ENCODE results near the gene LRRIQ1. TPM values are rescaled to one million over a fixed set of nuclear protein-coding genes. Genes with fewer than 3 reads are reported as not detected.

LRRIQ1 gene
- total RNA-seq, 1 donor from 2014 or later: 25.5 TPM

DNA sequence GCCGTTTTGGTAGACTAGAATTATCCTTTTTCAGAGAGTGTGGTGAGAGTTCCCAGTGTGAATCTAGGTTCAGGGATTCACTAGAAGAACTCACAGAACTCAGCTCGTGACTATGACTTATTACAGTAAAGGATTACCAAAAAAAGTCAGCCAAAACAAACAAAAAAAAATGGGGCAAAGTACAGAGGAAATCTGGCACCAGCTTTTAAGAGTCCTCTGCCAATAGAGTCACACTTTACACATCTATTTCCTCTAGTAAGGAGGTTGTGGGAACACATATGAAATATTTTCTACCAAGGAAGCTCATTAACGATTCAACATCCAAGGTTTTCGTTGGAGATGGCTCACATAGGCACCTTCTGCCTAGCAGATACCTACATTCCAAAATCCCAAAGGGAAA lies 28.3 kb upstream of the LRRIQ1 start:
- Histone ChIP-seq H3K4me3 (no peak overlapping the region), H3F3A (ENCODE audit: low read depth) (no peaks in the 10 kb centered on the region), H3K4me1 (no peaks in the 10 kb centered on the region), H2AFZ (replicated peaks) (no peak overlapping the region), H3K9me3 (ENCODE audit: low read depth) (no peaks in the 10 kb centered on the region), H3K4me2 (no peak overlapping the region), H3K36me3 (no peaks in the 10 kb centered on the region), H3K27me3 (no peaks in the 10 kb centered on the region), H4K20me1 (ENCODE audit: low read depth) (no peaks in the 10 kb centered on the region), H3K79me2 (ENCODE audit: low read depth) (no peaks in the 10 kb centered on the region), H3K9ac (no peak overlapping the region), H3K27ac (no peak overlapping the region)
- DNase-seq (ENCODE audit: low spot score): no peak
- Mint-ChIP-seq H3K27ac (no peak overlapping the region), H3K27me3 (ENCODE audit: insufficient read depth, low read depth) (peaks cover 2% of the 10 kb centered on the region), H3K36me3 (no peaks in the 10 kb centered on the region), H3K9me3 (peaks cover 3% of the 10 kb centered on the region), H3K4me3 (no peak overlapping the region), H3K4me1 (peaks cover 6% of the 10 kb centered on the region)
- TF ChIP-seq EZH2 (IDR thresholded peaks at IDR 0.05) (no peak), EZH2phosphoT487 (IDR thresholded peaks at IDR 0.05) (no peak)
- TF ChIP-seq, protein P1, sequence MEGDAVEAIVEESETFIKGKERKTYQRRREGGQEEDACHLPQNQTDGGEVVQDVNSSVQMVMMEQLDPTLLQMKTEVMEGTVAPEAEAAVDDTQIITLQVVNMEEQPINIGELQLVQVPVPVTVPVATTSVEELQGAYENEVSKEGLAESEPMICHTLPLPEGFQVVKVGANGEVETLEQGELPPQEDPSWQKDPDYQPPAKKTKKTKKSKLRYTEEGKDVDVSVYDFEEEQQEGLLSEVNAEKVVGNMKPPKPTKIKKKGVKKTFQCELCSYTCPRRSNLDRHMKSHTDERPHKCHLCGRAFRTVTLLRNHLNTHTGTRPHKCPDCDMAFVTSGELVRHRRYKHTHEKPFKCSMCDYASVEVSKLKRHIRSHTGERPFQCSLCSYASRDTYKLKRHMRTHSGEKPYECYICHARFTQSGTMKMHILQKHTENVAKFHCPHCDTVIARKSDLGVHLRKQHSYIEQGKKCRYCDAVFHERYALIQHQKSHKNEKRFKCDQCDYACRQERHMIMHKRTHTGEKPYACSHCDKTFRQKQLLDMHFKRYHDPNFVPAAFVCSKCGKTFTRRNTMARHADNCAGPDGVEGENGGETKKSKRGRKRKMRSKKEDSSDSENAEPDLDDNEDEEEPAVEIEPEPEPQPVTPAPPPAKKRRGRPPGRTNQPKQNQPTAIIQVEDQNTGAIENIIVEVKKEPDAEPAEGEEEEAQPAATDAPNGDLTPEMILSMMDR (IDR thresholded peaks at IDR 0.05): no peak

DNA sequence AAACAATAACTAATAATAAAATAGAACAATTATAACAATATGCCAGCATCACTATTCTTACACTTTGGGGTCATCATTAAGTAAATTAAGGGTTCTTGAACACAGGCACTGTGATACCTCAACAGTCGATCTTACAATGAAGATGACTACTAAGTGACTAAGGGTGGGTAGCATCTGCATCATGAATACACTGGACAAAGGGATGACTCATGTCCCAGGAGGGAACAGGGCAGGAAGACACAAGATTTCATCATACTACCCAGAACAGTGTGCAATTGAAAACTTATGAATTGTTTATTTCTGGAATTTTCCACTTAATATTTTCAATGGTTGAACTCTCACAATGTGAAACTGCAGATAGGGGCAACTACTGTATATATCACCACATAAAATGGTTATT lies 19.7 kb upstream of the LRRIQ1 start:
- no peak overlapping the region for H3K9ac ChIP-seq
- peaks cover 3% of the 10 kb centered on the region for H3K4me1 Mint-ChIP-seq
- H3K79me2 ChIP-seq (ENCODE audit: low read depth): no peaks in the 10 kb centered on the region
- H3K4me3 ChIP-seq: no peak overlapping the region
- H3K36me3 Mint-ChIP-seq: no peaks in the 10 kb centered on the region
- no peak for DNase-seq (ENCODE audit: low spot score)
- H3K4me2 ChIP-seq: no peak overlapping the region
- no peaks in the 10 kb centered on the region for H3K27me3 ChIP-seq
- no peaks in the 10 kb centered on the region for H4K20me1 ChIP-seq (ENCODE audit: low read depth)
- TF ChIP-seq, protein P1 (IDR thresholded peaks at IDR 0.05): no peak
- TF ChIP-seq EZH2 (IDR thresholded peaks at IDR 0.05) (no peak), EZH2phosphoT487 (IDR thresholded peaks at IDR 0.05) (no peak)
- H3K4me1 ChIP-seq: peaks cover 1% of the 10 kb centered on the region
- no peaks in the 10 kb centered on the region for H3K9me3 Mint-ChIP-seq
- H3F3A ChIP-seq (ENCODE audit: low read depth): no peaks in the 10 kb centered on the region
- no peak overlapping the region for H2AFZ ChIP-seq (replicated peaks)
- no peak overlapping the region for H3K4me3 Mint-ChIP-seq
- no peak overlapping the region for H3K27ac ChIP-seq
- no peak overlapping the region for H3K27ac Mint-ChIP-seq
- H3K36me3 ChIP-seq: no peaks in the 10 kb centered on the region
- H3K9me3 ChIP-seq (ENCODE audit: low read depth): no peaks in the 10 kb centered on the region
- peaks cover 2% of the 10 kb centered on the region for H3K27me3 Mint-ChIP-seq (ENCODE audit: insufficient read depth, low read depth)

GRCh38 chr12:85017133-85017532 lies 19.0 kb upstream of the LRRIQ1 start:
- Histone ChIP-seq H3K4me1 (peaks cover 9% of the 10 kb centered on the region), H3F3A (ENCODE audit: low read depth) (no peaks in the 10 kb centered on the region), H3K36me3 (no peaks in the 10 kb centered on the region), H3K27me3 (no peaks in the 10 kb centered on the region), H3K4me2 (no peak overlapping the region), H3K9ac (no peak overlapping the region), H2AFZ (replicated peaks) (no peak overlapping the region), H3K79me2 (ENCODE audit: low read depth) (no peaks in the 10 kb centered on the region), H3K27ac (no peak overlapping the region), H4K20me1 (ENCODE audit: low read depth) (no peaks in the 10 kb centered on the region), H3K9me3 (ENCODE audit: low read depth) (no peaks in the 10 kb centered on the region), H3K4me3 (no peak overlapping the region)
- TF ChIP-seq EZH2phosphoT487 (IDR thresholded peaks at IDR 0.05): no peak
- TF ChIP-seq, protein P1 (IDR thresholded peaks at IDR 0.05): no peak
- Mint-ChIP-seq H3K4me3 (no peak overlapping the region), H3K36me3 (no peaks in the 10 kb centered on the region), H3K9me3 (no peaks in the 10 kb centered on the region), H3K4me1 (peaks cover 3% of the 10 kb centered on the region), H3K27me3 (ENCODE audit: insufficient read depth, low read depth) (peaks cover 2% of the 10 kb centered on the region), H3K27ac (no peak overlapping the region)
- no peak for DNase-seq (ENCODE audit: low spot score)
